GM19023 (cell line): ENCODE results near the gene PBX1.
"Not testable (repeated sequence)": the region's sequence is repeated elsewhere in the genome, so short reads cannot be mapped to it uniquely, and the experiment has no call there.

Source experiments
- ATAC-seq: cut with Tn5 transposase; IDR thresholded peaks from one replicate; pipeline ENCODE4 v1.9.1; 2021; ENCODE audit warnings: mild to moderate bottlenecking, moderate library complexity; ENCODE audit not compliant: unreplicated experiment

Gene PBX1

DNA sequence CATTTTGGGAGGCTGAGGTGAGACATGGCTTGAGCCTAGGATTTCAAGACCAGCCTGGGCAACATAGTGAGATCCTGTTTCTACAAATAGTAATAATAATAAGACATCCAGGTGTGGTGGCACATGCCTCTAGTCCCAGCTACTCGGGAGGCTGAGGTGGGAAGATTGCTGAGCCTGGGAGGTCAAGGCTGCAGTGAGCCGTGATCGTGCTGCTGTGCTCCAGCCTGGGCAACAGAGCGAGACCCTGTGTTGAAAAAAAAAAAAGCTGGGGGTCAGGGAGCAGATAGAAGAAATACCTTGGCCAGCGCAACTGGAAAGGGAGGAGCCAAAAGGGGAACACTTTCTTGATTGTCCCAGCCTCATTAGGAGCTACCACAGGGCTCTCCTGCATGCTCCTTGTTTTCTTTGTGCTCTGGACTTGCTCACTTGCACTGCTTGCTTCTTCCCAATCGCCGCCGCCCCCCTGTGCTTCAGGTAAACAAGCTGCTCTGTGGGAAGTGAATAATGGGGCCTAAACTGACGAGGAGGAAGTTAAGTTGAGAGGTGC lies 31.1 kb downstream of the PBX1 start:
- no peak for ATAC-seq

DNA sequence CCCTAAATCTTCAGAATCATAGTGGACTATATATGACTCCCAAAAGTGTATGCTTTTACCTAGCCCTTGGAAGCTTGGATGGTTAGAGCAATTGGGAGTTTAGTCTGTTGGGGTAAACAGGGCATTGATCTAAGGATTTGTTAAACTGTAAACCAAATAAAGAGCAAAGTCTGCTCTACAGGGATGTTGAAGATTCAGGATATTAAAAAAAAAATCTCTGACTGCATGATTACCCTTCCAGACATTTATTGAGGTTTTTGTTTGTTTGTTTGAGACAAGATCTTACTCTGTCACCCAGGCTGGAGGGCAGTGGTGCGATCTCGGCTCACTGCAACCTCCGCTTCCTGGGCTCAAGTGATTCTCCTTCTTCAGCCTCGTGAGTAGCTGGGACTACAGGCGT lies 31.6 kb downstream of the PBX1 start:
- no peak for ATAC-seq

DNA sequence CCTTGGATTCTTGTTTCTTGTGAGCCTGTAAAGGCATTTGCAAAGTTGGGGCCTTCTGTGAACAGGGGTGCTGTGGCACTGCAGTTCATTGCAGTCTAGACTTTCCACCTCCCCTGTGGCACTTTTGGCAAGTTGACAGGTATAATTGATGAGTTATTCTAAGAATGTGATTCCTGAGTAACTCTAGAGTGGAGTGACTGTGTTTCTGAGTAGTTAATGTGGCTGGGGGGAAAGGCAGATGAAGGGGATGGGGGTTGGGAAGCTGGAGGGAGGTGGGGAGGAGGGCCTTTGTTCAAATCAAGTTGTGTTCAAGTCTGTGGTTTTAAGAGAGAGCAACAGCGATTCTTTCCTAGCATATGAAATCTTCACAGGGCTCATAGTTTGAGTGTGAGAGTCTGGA lies 32.9 kb downstream of the PBX1 start:
- no peak for ATAC-seq

DNA sequence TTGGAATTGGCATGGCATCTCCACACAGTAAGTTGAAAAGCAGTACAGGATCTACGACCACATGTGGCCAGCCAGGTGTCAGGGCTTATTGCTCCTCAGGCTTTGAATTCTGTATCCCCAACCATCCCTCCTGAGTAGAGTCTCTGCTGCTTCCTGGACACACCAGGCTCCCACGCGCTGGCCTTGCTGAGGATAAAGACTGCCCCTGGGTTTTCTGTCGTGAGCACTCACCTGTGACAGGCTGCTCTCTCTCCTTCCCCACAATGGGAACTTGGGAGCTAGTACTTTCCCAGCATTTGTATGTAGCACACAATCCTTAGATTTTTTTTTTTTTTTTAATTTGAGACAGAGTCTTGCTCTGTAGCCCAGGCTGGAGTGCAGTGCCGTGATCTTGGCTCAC lies 33.6 kb downstream of the PBX1 start:
- no peak for ATAC-seq

DNA sequence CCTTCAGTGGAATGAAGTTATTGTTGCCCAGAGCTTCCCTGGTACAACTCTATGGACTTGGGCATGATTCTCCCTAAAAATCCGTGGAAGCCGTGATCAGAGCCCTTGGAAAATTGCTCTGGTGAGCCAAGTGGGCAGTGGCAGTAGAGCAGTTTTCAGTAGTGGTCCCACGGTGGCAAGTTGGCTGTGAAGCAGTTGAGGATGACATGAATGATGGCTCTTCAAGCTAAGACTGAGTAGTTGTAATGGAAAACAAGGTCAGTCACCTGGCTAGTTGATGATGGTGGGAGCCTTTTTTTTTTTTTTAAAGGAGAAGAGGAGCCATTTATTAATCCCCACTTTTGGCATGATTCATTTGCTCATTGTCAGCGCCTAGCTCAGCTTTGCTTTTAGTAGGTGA lies 36.2 kb downstream of the PBX1 start:
- ATAC-seq: no peak

DNA sequence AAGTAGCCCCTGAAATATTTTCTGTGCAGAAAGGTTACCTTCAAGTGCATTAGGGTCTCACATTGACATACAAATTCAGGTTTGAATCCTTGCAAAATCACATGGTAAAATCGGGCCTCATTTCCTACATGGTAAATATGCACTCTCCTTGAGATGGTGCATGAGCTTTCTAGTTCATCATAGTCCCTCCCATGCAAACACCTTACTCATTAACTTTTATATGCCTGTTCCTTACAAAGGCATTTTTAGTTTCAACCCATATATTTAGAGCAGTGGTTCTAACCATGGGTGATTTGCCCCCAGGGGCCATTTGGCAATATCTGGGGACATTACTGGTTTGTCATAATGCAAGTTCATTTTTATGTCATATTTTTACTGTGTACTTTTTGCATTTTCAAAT lies 37.2 kb downstream of the PBX1 start:
- ATAC-seq: no peak

DNA sequence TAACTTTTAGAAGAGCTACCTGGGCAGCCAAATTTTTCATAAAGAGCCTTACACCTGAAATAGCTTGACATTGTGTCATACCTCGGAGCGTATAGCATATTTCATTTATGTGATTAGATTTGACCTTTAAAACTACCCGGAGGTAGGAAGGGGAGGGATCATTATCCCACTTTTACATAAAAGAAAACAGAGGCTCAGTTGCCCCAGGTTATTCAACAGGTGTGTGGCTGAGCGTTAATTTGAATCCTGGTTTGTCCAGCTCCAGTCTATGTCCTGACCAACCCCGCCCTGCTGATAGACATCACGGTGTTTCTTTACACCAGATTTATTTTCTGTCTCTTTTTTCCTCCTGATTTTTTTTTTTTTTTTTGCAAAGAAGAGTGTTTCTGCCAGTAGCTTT lies 39.7 kb downstream of the PBX1 start:
- no peak for ATAC-seq

DNA sequence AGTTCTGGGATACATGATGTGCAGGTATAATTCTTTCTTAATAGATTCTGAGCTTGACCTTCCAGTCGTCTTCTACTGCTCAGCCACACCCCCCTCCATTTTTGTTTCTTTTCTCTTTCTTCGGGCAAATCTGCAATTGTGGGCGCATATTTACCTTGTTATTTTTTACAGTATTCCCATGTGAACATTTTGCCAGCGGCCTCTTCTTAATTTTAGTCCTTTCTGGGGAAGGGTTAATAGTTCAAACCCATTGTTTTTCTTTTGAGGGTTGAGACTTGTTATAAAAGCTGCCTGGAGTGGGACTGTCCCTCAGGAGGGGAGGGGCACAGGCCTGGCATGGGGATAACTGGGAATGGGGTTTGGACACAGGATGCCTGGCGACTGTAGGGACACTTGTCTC lies 40.3 kb downstream of the PBX1 start:
- ATAC-seq: no peak

DNA sequence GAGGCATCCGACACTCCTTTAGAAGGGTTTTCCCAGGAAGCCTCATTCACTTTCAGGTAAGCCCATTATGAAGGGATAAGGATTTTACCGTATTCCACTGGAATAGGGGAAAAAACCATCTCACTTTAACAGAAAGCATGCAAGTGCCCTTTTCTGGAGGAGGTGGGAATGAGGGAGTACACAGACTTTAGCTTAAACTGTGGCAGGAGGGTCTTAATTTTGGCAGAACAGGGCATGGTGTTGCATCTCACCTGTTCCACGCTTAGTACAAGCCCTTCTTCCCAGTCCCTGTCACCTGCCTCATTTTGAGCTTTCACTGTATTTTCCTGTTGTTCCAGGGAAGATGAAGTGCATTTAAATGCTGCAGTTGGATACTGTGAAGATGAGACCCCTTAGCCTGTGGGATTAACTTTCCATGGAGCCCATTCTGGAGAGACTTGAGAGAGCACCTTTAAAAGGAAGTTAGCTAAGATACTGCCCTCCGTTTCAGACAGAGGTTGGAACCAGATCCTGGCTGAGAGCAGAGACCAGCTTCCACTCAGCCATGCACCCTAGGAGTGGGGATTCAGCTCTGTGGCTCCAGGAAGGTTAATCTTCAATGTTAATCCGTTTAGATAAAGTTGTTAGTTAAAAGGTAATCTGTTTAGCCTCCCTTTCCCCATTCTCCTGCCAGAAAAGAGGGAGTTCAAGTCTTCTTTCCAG lies 42.6 kb downstream of the PBX1 start:
- no peak for ATAC-seq

DNA sequence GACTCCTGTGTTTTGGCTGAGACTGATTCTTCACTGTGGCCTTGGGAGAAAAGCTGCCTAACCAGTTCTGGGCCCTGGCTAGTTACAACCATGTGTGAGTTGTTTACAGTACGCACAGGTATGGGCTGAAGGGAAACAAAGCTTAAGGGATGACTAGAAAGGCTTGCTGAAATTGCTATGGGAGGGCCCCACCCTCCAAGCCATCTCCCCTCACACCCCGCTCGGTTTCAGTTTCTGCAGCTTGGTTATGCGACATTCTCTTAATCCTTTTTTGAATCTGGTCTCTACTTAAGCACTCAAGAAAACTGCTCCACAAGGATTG lies 43.1 kb downstream of the PBX1 start:
- no peak for ATAC-seq

DNA sequence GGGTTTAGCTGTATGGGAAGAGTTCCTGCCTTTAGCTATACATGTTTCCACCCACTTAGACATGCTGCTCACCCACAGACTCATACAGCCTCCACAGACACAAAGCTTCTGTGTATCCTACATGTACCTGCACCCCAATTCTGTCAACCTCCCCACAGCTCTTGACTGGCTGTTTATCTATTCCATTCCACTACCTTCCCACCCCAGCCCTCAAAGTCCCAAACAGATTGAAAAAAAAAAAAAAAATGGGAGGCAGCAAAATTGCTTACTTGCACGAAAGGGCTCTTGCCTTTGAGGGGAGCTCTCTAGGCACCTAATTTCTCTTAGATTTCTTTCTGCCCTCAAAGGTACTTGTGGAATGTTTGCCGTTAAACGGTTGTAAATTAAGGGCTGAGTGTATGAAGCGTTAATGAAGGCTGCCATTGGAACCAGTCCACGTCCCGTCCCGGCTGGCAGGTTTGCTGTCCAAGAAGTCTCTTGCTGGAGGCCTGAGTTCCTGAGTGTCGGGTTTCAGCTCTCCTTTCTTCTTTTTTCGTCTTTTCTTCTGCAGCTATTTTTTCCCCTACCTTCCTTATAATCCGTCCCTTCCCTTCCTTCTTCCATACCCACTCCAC lies 43.6 kb downstream of the PBX1 start:
- no peak for ATAC-seq

DNA sequence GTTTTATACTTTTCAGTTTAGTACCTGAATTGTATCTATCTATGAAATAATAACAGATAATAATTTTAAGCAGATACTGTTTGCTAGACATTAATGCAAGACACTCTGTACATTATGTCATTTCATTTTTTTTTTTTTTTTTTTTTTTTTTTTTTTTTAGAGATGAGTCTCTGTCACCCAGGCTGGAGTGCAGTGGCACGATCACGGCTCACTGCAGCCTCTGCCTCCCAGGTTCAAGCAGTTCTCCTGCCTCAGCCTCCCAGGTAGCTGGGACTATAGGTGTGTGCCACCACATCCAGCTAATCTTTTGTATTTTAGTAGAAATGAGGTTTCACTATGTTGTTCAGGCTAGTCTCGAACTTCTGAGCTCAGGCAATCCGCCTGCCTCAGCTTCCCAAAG lies 44.8 kb downstream of the PBX1 start:
- not testable (repeated sequence) for ATAC-seq

DNA sequence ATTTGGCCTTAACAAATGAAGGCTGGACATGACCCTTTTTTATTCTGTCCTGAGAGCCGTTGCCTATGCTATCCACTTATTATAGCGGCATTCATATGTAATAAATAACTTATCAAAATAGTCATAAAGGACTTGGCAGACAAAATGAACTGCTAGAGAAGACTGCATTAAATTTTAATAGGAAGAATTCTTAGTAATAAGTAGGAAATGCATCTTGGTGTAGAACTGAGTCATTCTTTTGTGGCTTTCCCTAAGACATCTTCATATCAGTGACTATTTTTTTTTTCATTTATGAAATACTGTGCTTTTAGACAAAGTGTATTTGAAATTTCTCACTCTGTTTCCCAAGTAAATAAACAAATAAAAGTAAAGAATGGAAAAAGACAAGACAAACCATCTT lies 45.6 kb downstream of the PBX1 start:
- ATAC-seq: no peak

DNA sequence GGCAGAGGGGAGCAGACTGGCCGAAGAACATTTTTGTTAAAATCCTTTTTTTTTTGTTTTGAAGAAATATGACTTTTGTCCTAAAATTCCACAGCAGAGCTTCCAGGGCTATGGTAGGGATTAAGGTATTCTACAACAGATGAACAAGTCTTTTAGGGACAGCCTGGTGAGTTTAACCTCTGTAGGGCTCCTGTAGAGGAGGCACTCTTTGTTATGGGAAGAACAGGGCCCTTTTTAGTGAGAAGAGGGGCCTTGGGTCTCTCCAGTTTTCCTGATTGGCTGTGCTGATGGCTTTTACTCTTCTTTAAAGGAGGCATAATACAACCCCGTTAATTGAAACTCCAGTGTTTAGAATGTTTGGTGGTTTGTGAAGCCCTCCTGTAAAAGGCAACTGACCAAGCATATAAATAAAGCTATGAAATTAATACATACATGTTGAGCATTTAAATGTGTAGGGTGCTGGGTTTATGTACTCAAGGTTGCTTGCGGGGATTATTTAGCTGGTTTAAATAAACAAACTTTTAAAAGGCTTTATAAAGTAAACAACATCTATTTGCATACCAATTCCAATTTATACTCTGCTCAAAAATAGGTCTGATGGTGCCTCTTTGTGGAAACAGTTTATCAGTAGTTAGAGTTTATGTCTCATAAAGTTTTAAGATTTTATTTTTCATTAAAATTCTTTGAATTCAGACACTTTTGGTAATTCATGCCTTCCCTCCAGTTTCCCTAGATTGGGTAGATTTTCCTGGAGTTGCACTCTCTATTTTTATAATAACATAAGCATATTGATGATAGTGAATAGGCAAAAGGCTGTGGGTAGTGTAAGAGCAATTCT lies 46.5 kb downstream of the PBX1 start:
- no peak for ATAC-seq

DNA sequence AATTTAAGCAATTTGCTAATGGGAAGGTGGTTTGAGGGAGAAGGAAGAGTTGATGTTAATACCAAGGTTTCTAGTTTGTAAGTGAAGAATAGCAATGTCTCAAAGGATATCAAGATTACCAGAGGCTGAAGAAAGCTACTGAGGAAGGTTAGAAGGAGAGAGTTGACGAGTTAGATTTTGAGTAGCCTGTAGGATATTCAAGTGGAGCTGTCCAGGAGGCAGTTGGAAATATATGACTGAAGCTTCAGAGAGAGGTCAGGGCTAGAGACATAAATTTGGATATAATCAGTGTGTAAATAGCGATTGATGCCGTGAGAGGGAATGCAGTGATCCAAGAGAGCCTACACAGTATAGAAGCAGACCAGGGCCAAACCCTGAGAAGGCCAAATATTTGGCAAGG lies 48.4 kb downstream of the PBX1 start:
- no peak for ATAC-seq

DNA sequence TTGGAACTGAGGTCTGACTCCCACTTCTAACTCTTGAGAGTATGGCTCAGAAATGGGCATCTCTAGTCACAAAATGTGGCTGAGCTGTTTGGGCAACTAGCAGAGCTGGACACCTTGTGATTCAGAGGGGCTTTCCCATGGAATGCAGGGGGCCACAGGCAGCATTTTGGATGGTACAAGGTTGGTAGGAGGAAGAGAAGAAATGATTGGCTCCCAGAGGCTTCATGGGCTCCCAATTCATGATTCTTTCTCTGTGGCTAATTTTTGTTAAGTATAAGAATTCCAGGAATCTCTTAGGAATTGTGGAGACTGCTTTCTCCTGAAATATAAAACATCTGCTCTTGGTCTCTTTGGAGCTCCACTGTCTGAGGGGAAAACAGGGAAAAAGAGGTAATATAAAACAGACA lies 49.7 kb downstream of the PBX1 start:
- no peak for ATAC-seq

DNA sequence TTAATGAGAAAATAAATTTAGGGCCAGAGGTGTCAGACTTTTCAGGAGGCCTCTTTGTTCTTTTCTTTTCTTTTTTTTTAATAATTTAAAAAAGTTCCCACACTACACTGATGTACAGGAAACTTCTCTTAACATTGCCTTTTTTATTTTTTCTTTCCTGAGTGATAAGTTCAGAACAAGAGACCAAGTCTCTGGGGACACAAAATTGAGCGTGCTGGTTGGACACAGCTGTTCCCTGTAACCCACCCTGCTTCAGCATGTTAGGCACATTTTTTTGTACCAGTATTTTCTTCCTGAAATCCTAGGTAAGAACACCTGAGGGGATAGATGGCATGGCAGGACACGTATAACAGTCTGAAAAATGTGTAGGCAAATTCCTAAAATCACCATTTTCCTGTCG lies 50.1 kb downstream of the PBX1 start:
- no peak for ATAC-seq

DNA sequence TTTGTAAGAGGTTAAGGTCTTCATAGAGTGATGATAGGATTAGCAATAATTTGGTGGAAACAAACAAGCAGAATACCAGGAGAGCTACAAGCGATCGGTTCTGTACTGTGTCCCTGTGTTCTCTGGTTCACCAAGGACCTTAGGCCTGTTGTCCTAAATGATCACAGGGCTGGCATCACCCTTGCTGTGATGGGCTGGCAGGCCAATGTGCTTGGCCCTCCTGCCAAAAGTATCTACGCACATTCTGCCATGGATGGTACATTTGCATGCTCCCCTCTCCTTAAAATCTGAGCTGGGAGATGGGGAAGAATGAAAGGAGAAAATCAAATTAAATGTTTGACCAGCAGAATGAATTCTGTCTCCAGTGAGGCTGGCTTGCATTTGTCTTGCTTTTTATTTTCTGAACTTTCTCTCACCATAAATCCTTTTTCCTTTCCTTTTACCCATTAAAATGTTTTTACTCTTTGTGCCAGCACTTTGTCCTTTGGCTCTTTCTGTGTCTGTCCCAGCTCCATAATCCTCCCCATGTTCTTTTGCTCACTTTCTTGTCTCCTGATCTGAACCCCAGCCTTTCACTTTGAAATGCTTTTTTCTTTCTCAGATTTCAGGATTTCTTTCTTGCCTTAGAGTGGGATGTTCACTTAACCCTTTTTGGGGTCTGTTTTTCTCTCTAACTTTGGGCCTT lies 51.7 kb downstream of the PBX1 start:
- ATAC-seq: no peak

DNA sequence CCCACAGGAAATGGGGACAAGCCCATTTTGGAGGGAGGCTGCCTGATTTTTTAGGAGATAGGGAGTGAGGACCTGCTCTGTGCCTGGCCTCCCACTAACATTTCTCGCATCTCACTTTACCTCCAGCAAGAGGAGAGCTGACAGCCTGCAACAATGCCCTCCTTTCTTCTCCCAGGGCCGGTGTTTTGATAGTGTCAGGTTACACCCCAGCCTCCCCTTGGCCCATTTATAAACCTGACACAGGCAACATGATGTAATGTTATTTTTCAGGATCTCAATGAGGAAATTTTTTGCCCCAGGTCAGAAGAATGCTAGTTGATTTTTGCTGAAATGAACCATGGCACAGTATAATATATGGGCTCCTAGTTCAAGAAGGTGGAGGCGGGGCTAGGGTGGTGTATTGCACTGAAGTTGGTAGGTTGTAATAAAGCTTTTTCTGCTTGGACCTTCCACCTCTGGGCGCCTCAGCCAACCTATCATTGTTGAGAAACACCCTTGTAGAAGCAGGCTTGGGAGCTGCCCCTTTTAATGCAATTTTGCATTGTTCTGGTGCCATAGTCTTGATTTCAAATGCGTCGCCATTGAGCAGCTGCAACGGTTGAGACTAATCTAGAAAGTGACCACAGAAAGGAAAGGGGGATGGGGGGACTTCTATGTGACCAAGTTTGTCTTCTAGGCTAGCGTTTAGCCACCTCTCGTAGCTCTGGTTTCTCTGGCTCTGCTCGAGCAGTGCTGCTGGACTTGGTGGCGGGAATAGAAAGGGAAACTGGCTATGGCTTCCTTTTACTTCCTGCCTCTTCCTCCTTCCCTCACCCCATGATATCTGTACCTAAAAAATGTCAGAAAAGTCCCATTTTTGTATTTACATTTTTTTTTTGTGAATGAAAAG lies 53.0 kb downstream of the PBX1 start:
- ATAC-seq: no peak

DNA sequence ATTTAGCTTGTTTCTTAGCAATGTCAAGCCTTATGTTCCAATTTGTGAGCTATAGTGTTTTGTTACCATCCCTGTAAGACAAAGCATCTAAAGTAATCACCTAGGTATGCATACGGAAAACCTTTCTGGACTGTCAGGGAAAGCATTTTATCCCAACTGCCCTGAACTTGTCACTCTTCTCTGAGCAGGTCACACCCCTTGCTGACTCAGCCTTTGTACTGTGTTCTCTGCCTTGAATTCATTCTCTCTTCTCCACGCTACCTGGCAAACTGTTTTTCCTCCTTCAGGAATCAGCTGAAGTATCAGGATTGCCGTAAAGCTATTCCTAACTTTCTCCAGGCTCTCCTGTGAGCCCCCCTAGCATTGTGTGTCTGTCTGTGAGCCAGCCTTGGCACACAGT lies 54.2 kb downstream of the PBX1 start:
- no peak for ATAC-seq
